A549 (cell line): ENCODE data around the gene TINAG. TPM values are rescaled to one million over a fixed set of nuclear protein-coding genes. Genes with fewer than 3 reads are reported as not detected.

Experiments
- ATAC-seq, 2 experiments: fragments of 200-7000 bp in 1 of 2; fragments of >200 bp in 1 of 2; cut with Nextera tagmentation in 1 of 2; cut with Tn5 transposase in 1 of 2; 3 replicates each; pipeline versions ENCODE4 v1.8.0 to v1.9.1; 2018 to 2020; ENCODE audit warnings: mild to moderate bottlenecking in 1 of 2, moderate library complexity in 1 of 2
- CTCF ChIA-PET: fragments of 300-600 bp; sonication (Branson Sonifier 250); formaldehyde crosslinking; extraction: SDS; loops from one replicate; lab custom pipeline; 2021; ENCODE audit warnings: antibody characterized with exemption, inconsistent platforms; lab: Yijun Ruan, JAX
- POLR2A ChIA-PET: fragments of 350-600 bp; formaldehyde crosslinking; extraction: SDS; loops from one replicate; lab custom pipeline; 2021; ENCODE audit warnings: antibody characterized with exemption, inconsistent platforms; lab: Yijun Ruan, JAX
- DNase-seq, 2 experiments: peaks; one replicate each; pipeline versions ENCODE4 v3.0.0 to v3.0.0-alpha.2; 2011 to 2016; ENCODE audit warnings: low read depth in 1 of 2, low spot score in 1 of 2
- FAIRE-seq: peaks from 2 replicates; lab custom pipeline; 2011; peaks lifted over from hg19 to GRCh38; lab: Jason Lieb, UNC
- H3K27ac ChIP-seq, 2 experiments: fragments of >200 bp; sonication (Bioruptor Twin); formaldehyde crosslinking; 3 replicates each; pipeline ENCODE4 v1.5.1; 2016 to 2017
- H3K4me1 ChIP-seq: fragments of >200 bp; sonication (Bioruptor Twin); formaldehyde crosslinking; 3 replicates; pipeline ENCODE4 v1.6.1; 2016
- H3K4me2 ChIP-seq: fragments of >200 bp; sonication (Bioruptor Twin); formaldehyde crosslinking; 3 replicates; pipeline ENCODE4 v1.6.1; 2016
- H3K4me3 ChIP-seq: fragments of >200 bp; sonication (Bioruptor Twin); formaldehyde crosslinking; 3 replicates; pipeline ENCODE4 v1.5.1; 2016
- H3K9me3 ChIP-seq: fragments of >200 bp; sonication (Bioruptor Twin); formaldehyde crosslinking; 3 replicates; pipeline ENCODE4 v1.6.1; 2016
- ATOH8 ChIP-seq: fragments of 250-450 bp; sonication (Bioruptor Pico); IDR thresholded peaks from 2 replicates; pipeline ENCODE4 v1.5.0; 2020; ENCODE audit warnings: low read depth, mild to moderate bottlenecking, moderate library complexity
- BHLHE40 ChIP-seq: IDR thresholded peaks from 2 replicates; pipeline ENCODE4 v1.6.1; 2012; ENCODE audit warnings: low read depth, low read length, inconsistent platforms
- CBX8 ChIP-seq: fragments of 200-600 bp; sonication (generic); IDR thresholded peaks from 2 replicates; pipeline ENCODE4 v1.6.1; 2016
- CEBPB ChIP-seq, 2 experiments: fragments of >200 bp in 1 of 2; sonication (Bioruptor Twin) in 1 of 2; formaldehyde crosslinking in 1 of 2; IDR thresholded peaks; 2 replicates each; pipeline ENCODE4 v1.6.1; 2012 to 2016
- CTCF ChIP-seq: fragments of >200 bp; sonication (Bioruptor Twin); formaldehyde crosslinking; IDR thresholded peaks from 3 replicates; pipeline ENCODE4 v1.5.1; 2016
- EHF ChIP-seq: fragments of 250-450 bp; sonication (Bioruptor Pico); IDR thresholded peaks from 2 replicates; pipeline ENCODE4 v1.5.0; 2020; ENCODE audit warnings: mild to moderate bottlenecking
- EHMT2 ChIP-seq: fragments of 200-600 bp; sonication (generic); IDR thresholded peaks from 2 replicates; pipeline ENCODE4 v1.6.1; 2016; ENCODE audit warnings: antibody characterized with exemption, low read depth, mild to moderate bottlenecking, moderate library complexity
- EP300 ChIP-seq, 2 experiments: fragments of >200 bp; sonication (Bioruptor Twin); formaldehyde crosslinking; IDR thresholded peaks; 2 replicates in 1 of 2; 3 replicates in 1 of 2; pipeline ENCODE4 v1.6.1; 2016 to 2017
- FOSB ChIP-seq: fragments of 250-450 bp; sonication (Bioruptor Pico); IDR thresholded peaks from 2 replicates; pipeline ENCODE4 v1.5.0; 2020; ENCODE audit warnings: mild to moderate bottlenecking, moderate library complexity
- FOSL2 ChIP-seq, 2 experiments: fragments of 450-650 bp in 1 of 2; fragments of >200 bp in 1 of 2; sonication (Bioruptor Twin) in 1 of 2; formaldehyde crosslinking; IDR thresholded peaks; 2 replicates each; pipeline versions ENCODE4 v1.5.0 to v1.6.1; 2016 to 2020; ENCODE audit warnings: mild to moderate bottlenecking in 1 of 2, moderate library complexity in 1 of 2
- HEYL ChIP-seq: fragments of 250-450 bp; sonication (Bioruptor Pico); IDR thresholded peaks from 2 replicates; pipeline ENCODE4 v1.8.0; 2021; ENCODE audit warnings: mild to moderate bottlenecking, moderate library complexity
- JUN ChIP-seq, 2 experiments: fragments of >200 bp; sonication (Bioruptor Twin); formaldehyde crosslinking; IDR thresholded peaks; 2 replicates in 1 of 2; 3 replicates in 1 of 2; pipeline ENCODE4 v1.6.1; 2016 to 2017
- JUNB ChIP-seq: fragments of >200 bp; sonication (Bioruptor Twin); formaldehyde crosslinking; IDR thresholded peaks from 2 replicates; pipeline ENCODE4 v1.6.1; 2016
- MAX ChIP-seq: IDR thresholded peaks from 2 replicates; pipeline ENCODE4 v1.6.1; 2012
- NR3C1 ChIP-seq: fragments of >200 bp; sonication (Bioruptor Twin); formaldehyde crosslinking; IDR thresholded peaks from 3 replicates; pipeline ENCODE4 v1.6.1; 2017
- POLR2AphosphoS2 ChIP-seq: conservative IDR thresholded peaks from 2 replicates; pipeline ENCODE4 v1.6.1; 2012; ENCODE audit warnings: low read length, improper control_type of control experiment, inconsistent platforms
- RCOR1 ChIP-seq: fragments of 150-350 bp; IDR thresholded peaks from 2 replicates; pipeline ENCODE4 v1.6.1; 2014; ENCODE audit warnings: antibody characterized with exemption, low read length, low read depth
- REST ChIP-seq: fragments of 200-600 bp; sonication (generic); IDR thresholded peaks from 2 replicates; pipeline ENCODE4 v1.6.1; 2016; ENCODE audit warnings: antibody characterized with exemption, mild to moderate bottlenecking, moderate library complexity
- RNF2 ChIP-seq: fragments of 200-600 bp; sonication (generic); IDR thresholded peaks from 2 replicates; pipeline ENCODE4 v1.6.1; 2016; ENCODE audit warnings: low read depth, mild to moderate bottlenecking, antibody characterized with exemption, moderate library complexity, borderline replicate concordance
- SREBF2 ChIP-seq: fragments of 450-650 bp; IDR thresholded peaks from 2 replicates; pipeline ENCODE4 v1.6.1; 2014; ENCODE audit warnings: mild to moderate bottlenecking, moderate library complexity
- TFCP2L1 ChIP-seq: fragments of 250-450 bp; sonication (Bioruptor Pico); IDR thresholded peaks from 2 replicates; pipeline ENCODE4 v1.5.0; 2021; ENCODE audit warnings: mild to moderate bottlenecking
- ZFP36 ChIP-seq: fragments of 450-650 bp; IDR thresholded peaks from 2 replicates; pipeline ENCODE4 v1.6.1; 2014; ENCODE audit warnings: borderline replicate concordance; ENCODE audit not compliant: partially characterized antibody
- WGBS: methylation state at CpG from one replicate; pipeline ENCODE4 v1.1.6; 2017; ENCODE audit errors: missing lambda C conversion rate; 5-methylcytosine and 5-hydroxymethylcytosine counted together
- polyA plus RNA-seq, 4 experiments: library from polyadenylated mRNA; depleted of rRNA in 3 of 4; stranded (reverse); fragments of >200 nt; fragmentation: RNase III in 1 of 4; extraction: RNeasy Plus Mini Kit Qiagen cat#74134 plus additional on column Dnase treatment in 1 of 4; gene quantifications; 2 replicates in 3 of 4; 3 replicates in 1 of 4; pipeline ENCODE4 v1.2.3, GENCODE V29; 2011 to 2017

The TINAG gene
- polyA plus RNA-seq, 2 of the 4 experiments (the other 2 are of a cell fraction): 0.04 to 0.48 TPM

GRCh38 chr6:54357141-54357540 is 48.9 kb downstream of the TINAG start:
- ChIA-PET POLR2A (no interaction called here), CTCF (interaction anchor here (1.2 kb wide), 1 partner anchor 8 kb away, joined by 3 read pairs; no protein-coding TSS in a partner anchor)
- no peak for FAIRE-seq
- no peaks in the 10 kb centered on the region for H3K9me3 ChIP-seq
- no peaks in the 10 kb centered on the region for H3K4me1 ChIP-seq
- H3K27ac ChIP-seq: no peak overlapping the region
- TF ChIP-seq BHLHE40: no peak
- TF ChIP-seq JUNB: no peak
- no peak for TF ChIP-seq EHF (CRISPR knock-in tag)
- TF ChIP-seq SREBF2: no peak
- TF ChIP-seq HEYL: no peak
- WGBS: 48% methylated on average over 1 of the region's 1 CpG
- H3K4me2 ChIP-seq: no peak overlapping the region
- ATAC-seq: no peak
- no peak overlapping the region for H3K4me3 ChIP-seq
- DNase-seq: no peak

- no peak overlapping the region for H3K27ac ChIP-seq
- FAIRE-seq (no peak), DNase-seq (no peak), ATAC-seq (no peak)
- no peaks in the 10 kb centered on the region for H3K4me1 ChIP-seq
- H3K4me2 ChIP-seq: no peak overlapping the region
- ChIA-PET POLR2A (no interaction called here), CTCF (no interaction called here)
- H3K9me3 ChIP-seq: no peaks in the 10 kb centered on the region
- 88% methylated on average over 1 of the region's 1 CpG for WGBS
- TF ChIP-seq EHMT2 (no peak), TFCP2L1 (CRISPR knock-in tag) (no peak), ATOH8 (CRISPR knock-in tag) (no peak), MAX (no peak), POLR2AphosphoS2 (no peak), NR3C1 (no peak), RCOR1 (no peak), SREBF2 (no peak), JUN (IDR thresholded peaks at IDR 0.05) (no peak)
- no peak overlapping the region for H3K4me3 ChIP-seq
These were observed 52.9 kb downstream of the TINAG start for GRCh38 chr6:54361188-54361587.

GRCh38 chr6:54361734-54362133 is 53.5 kb downstream of the TINAG start:
- ChIA-PET CTCF (no interaction called here), POLR2A (no interaction called here)
- H3K9me3 ChIP-seq: no peaks in the 10 kb centered on the region
- no peak overlapping the region for H3K27ac ChIP-seq
- WGBS: 85% methylated on average over 1 of the region's 1 CpG
- H3K4me3 ChIP-seq: no peak overlapping the region
- TF ChIP-seq CBX8: no peak
- TF ChIP-seq FOSB (CRISPR knock-in tag): no peak
- TF ChIP-seq FOSL2 (IDR thresholded peaks at IDR 0.05): no peak
- no peak for TF ChIP-seq FOSL2 (CRISPR knock-in tag; IDR thresholded peaks at IDR 0.05)
- TF ChIP-seq ATOH8 (CRISPR knock-in tag): no peak
- no peak for TF ChIP-seq CEBPB (IDR thresholded peaks at IDR 0.05)
- no peak for TF ChIP-seq EP300 (IDR thresholded peaks at IDR 0.05)
- TF ChIP-seq ZFP36: no peak
- no peak for TF ChIP-seq CTCF
- no peak for TF ChIP-seq REST
- no peak for TF ChIP-seq RNF2
- ATAC-seq (no peak), FAIRE-seq (no peak), DNase-seq (no peak)
- H3K4me1 ChIP-seq: 0 out of 3 replicates have a peak, but pooled peaks cover 1% of the 10 kb centered on the region
- H3K4me2 ChIP-seq: no peak overlapping the region
